ENCODE measurements around the gene C1QTNF8. TPM values are rescaled to one million over a fixed set of nuclear protein-coding genes. Genes with fewer than 3 reads are reported as not detected.

C1QTNF8 gene
- total RNA-seq, 1 donor from 2014 or later = not detected

DNA sequence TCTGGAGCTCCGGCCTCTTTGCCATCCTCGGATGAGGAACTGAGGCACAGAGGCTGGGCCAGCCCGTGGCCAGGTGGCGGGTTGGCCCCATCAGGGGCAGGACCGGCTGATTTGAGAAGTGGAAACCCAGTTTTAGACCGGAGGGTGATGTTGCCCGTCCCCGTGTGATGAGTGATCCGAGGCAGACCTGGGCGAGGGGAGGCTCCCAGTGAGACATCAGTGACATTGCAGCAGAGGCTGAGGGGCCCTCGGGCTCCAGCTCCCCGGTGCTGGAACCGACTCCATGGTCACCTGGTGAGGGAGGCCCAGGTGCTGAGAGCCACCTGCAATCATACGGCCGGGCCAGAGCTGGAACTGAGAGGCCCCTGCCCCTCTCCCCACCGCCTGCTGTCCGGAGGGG is 30.0 kb upstream of the C1QTNF8 start:
- Histone ChIP-seq H3F3A (ENCODE audit: low read depth) (no peaks in the 10 kb centered on the region), H3K27me3 (no peaks in the 10 kb centered on the region), H3K27ac (no peak overlapping the region), H2AFZ (replicated peaks) (no peak overlapping the region), H3K79me2 (ENCODE audit: low read depth) (no peaks in the 10 kb centered on the region), H4K20me1 (ENCODE audit: low read depth) (no peaks in the 10 kb centered on the region), H3K4me2 (no peak overlapping the region), H3K4me3 (no peak overlapping the region), H3K36me3 (no peaks in the 10 kb centered on the region), H3K4me1 (peaks cover 12% of the 10 kb centered on the region), H3K9me3 (ENCODE audit: low read depth) (no peaks in the 10 kb centered on the region), H3K9ac (no peak overlapping the region)
- Mint-ChIP-seq H3K4me3 (no peak overlapping the region), H3K27me3 (ENCODE audit: insufficient read depth, low read depth) (peaks cover 4% of the 10 kb centered on the region), H3K27ac (no peak overlapping the region), H3K9me3 (no peaks in the 10 kb centered on the region), H3K36me3 (no peaks in the 10 kb centered on the region), H3K4me1 (peaks cover 7% of the 10 kb centered on the region)
- no peak for TF ChIP-seq EZH2phosphoT487 (IDR thresholded peaks at IDR 0.05)
- TF ChIP-seq, protein P1, sequence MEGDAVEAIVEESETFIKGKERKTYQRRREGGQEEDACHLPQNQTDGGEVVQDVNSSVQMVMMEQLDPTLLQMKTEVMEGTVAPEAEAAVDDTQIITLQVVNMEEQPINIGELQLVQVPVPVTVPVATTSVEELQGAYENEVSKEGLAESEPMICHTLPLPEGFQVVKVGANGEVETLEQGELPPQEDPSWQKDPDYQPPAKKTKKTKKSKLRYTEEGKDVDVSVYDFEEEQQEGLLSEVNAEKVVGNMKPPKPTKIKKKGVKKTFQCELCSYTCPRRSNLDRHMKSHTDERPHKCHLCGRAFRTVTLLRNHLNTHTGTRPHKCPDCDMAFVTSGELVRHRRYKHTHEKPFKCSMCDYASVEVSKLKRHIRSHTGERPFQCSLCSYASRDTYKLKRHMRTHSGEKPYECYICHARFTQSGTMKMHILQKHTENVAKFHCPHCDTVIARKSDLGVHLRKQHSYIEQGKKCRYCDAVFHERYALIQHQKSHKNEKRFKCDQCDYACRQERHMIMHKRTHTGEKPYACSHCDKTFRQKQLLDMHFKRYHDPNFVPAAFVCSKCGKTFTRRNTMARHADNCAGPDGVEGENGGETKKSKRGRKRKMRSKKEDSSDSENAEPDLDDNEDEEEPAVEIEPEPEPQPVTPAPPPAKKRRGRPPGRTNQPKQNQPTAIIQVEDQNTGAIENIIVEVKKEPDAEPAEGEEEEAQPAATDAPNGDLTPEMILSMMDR (IDR thresholded peaks at IDR 0.05) = no peak
- no peak for TF ChIP-seq EZH2 (IDR thresholded peaks at IDR 0.05)
- DNase-seq (ENCODE audit: low spot score) = no peak

DNA sequence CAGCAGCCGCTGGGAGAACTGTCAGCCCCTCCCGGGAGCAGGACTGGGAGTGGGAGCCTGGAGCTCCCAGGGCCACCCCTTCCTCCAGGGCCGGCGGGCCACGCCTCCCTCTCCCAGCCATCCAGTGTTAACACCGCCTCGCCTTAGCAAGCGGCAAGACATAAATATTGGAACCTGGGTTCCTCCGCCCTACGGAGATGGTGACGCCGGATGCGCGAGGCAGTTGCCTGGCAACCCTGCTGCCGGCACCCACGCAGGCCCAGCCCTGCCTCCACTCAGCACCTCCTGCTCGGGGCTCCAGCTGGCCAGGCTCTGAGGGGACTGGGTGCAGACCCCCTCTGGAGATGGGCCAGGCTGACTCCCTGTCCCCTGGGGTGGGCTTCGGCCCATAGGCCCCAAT is 29.4 kb upstream of the C1QTNF8 start:
- TF ChIP-seq EZH2phosphoT487 (IDR thresholded peaks at IDR 0.05) (no peak), EZH2 (IDR thresholded peaks at IDR 0.05) (no peak)
- TF ChIP-seq, protein P1 (IDR thresholded peaks at IDR 0.05) = no peak
- no peaks in the 10 kb centered on the region for H4K20me1 ChIP-seq (ENCODE audit: low read depth)
- DNase-seq (ENCODE audit: low spot score) = peak; percentile 47
- no peaks in the 10 kb centered on the region for H3K79me2 ChIP-seq (ENCODE audit: low read depth)
- no peaks in the 10 kb centered on the region for H3F3A ChIP-seq (ENCODE audit: low read depth)
- H2AFZ ChIP-seq (replicated peaks) = no peak overlapping the region
- no peak overlapping the region for H3K9ac ChIP-seq
- peaks cover 7% of the 10 kb centered on the region for H3K4me1 Mint-ChIP-seq
- H3K27me3 Mint-ChIP-seq (ENCODE audit: insufficient read depth, low read depth) = peaks cover 4% of the 10 kb centered on the region
- peaks cover 17% of the 10 kb centered on the region for H3K4me1 ChIP-seq
- no peak overlapping the region for H3K27ac ChIP-seq
- no peaks in the 10 kb centered on the region for H3K36me3 ChIP-seq
- H3K4me3 Mint-ChIP-seq = no peak overlapping the region
- H3K27me3 ChIP-seq = no peaks in the 10 kb centered on the region
- H3K36me3 Mint-ChIP-seq = no peaks in the 10 kb centered on the region
- no peak overlapping the region for H3K4me3 ChIP-seq
- no peak overlapping the region for H3K27ac Mint-ChIP-seq
- H3K4me2 ChIP-seq = no peak overlapping the region
- H3K9me3 ChIP-seq (ENCODE audit: low read depth) = no peaks in the 10 kb centered on the region
- no peaks in the 10 kb centered on the region for H3K9me3 Mint-ChIP-seq

DNA sequence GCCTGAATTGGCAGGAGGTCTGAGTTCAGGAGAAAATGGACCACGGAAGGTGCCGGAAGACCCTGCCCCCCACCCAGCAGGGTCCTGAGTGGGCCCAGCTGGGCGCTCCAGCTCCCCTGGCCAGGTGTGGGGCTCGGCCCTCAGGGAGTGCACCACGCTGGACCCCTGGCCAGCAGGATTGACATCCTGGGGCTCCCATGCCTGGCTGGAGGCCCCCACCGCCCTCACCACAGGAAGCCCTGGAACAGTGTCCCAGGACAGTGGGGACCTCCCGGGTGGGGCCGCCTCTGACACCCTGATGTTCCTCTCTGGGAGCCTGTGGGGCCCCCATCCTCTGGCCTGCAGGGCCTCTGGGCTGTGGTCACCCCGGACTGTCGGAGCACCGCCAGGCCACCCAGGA is 28.8 kb upstream of the C1QTNF8 start:
- H3K9me3 Mint-ChIP-seq = no peaks in the 10 kb centered on the region
- no peak overlapping the region for H3K27ac ChIP-seq
- H3K27me3 ChIP-seq = no peaks in the 10 kb centered on the region

More for the DNA sequence above, 28.8 kb upstream of the C1QTNF8 start:
- peaks cover 4% of the 10 kb centered on the region for H3K27me3 Mint-ChIP-seq (ENCODE audit: insufficient read depth, low read depth)
- Histone ChIP-seq H3K9ac (no peak overlapping the region), H3K79me2 (ENCODE audit: low read depth) (no peaks in the 10 kb centered on the region), H3K4me3 (no peak overlapping the region), H2AFZ (replicated peaks) (no peak overlapping the region), H3K36me3 (no peaks in the 10 kb centered on the region), H3F3A (ENCODE audit: low read depth) (no peaks in the 10 kb centered on the region), H4K20me1 (ENCODE audit: low read depth) (no peaks in the 10 kb centered on the region), H3K4me2 (no peak overlapping the region), H3K9me3 (ENCODE audit: low read depth) (no peaks in the 10 kb centered on the region), H3K4me1 (peaks cover 24% of the 10 kb centered on the region)
- no peak overlapping the region for H3K4me3 Mint-ChIP-seq
- no peak for DNase-seq (ENCODE audit: low spot score)
- no peaks in the 10 kb centered on the region for H3K36me3 Mint-ChIP-seq
- no peak overlapping the region for H3K27ac Mint-ChIP-seq
- peaks cover 7% of the 10 kb centered on the region for H3K4me1 Mint-ChIP-seq
- TF ChIP-seq, protein P1 (IDR thresholded peaks at IDR 0.05) = no peak
- no peak for TF ChIP-seq EZH2phosphoT487 (IDR thresholded peaks at IDR 0.05)
- no peak for TF ChIP-seq EZH2 (IDR thresholded peaks at IDR 0.05)

All from neural progenitor cell (in vitro differentiated cells).